Loucy (cell line): Measurements from ENCODE around the gene AGTRAP.

Experiments used
- H2AFZ ChIP-seq: fragments of 200-600 bp; sonication (generic); 2 replicates; pipeline ENCODE4 v1.6.0; 2016; ENCODE audit warnings: antibody characterized with exemption, mild to moderate bottlenecking, low read length, moderate library complexity
- H3F3A ChIP-seq: fragments of 200-600 bp; 2 replicates; pipeline ENCODE4 v1.6.0; 2016; ENCODE audit warnings: antibody characterized with exemption, low read depth, mild to moderate bottlenecking
- H3K27me3 ChIP-seq: fragments of 200-600 bp; sonication (generic); 2 replicates; pipeline ENCODE4 v1.6.1; 2014; ENCODE audit warnings: low read length, mild to moderate bottlenecking; ENCODE audit not compliant: insufficient read depth, poor library complexity, severe bottlenecking
- H3K36me3 ChIP-seq: fragments of 200-600 bp; sonication (generic); 2 replicates; pipeline ENCODE4 v1.6.1; 2016; ENCODE audit warnings: low read length; ENCODE audit not compliant: insufficient read depth
- H3K4me1 ChIP-seq: fragments of 200-600 bp; sonication (generic); 2 replicates; pipeline ENCODE4 v1.5.1; 2014; ENCODE audit warnings: low read length, mild to moderate bottlenecking; ENCODE audit not compliant: insufficient read depth, poor library complexity, severe bottlenecking
- H3K4me2 ChIP-seq: fragments of 200-600 bp; sonication (generic); 2 replicates; pipeline ENCODE4 v1.6.0; 2014; ENCODE audit warnings: antibody characterized with exemption, low read length, low read depth, mild to moderate bottlenecking; ENCODE audit not compliant: poor library complexity, severe bottlenecking
- H3K4me3 ChIP-seq: fragments of 200-600 bp; sonication (generic); 2 replicates; pipeline ENCODE4 v1.5.1; 2014; ENCODE audit warnings: low read length, mild to moderate bottlenecking, mixed read lengths; ENCODE audit not compliant: poor library complexity, severe bottlenecking
- H3K79me2 ChIP-seq: fragments of 200-600 bp; sonication (generic); 2 replicates; pipeline ENCODE4 v1.6.1; 2014; ENCODE audit warnings: low read length; ENCODE audit not compliant: insufficient read depth
- H3K9ac ChIP-seq: fragments of 200-600 bp; sonication (generic); 2 replicates; pipeline ENCODE4 v1.6.0; 2014; ENCODE audit warnings: mild to moderate bottlenecking, low read depth, low read length, moderate library complexity; ENCODE audit not compliant: poor library complexity, severe bottlenecking
- H3K9me2 ChIP-seq: fragments of 200-600 bp; sonication (generic); replicated peaks from 2 replicates; pipeline ENCODE4 v1.6.1; 2016; ENCODE audit warnings: low read depth, low read length, mixed read lengths
- H3K9me3 ChIP-seq: fragments of 200-600 bp; sonication (generic); 2 replicates; pipeline ENCODE4 v1.6.1; 2014; ENCODE audit warnings: mild to moderate bottlenecking, antibody characterized with exemption, low read length, low read depth; ENCODE audit not compliant: insufficient read depth
- H4K20me1 ChIP-seq: fragments of 200-600 bp; sonication (generic); 2 replicates; pipeline ENCODE4 v1.6.0; 2014; ENCODE audit warnings: antibody characterized with exemption, low read length, mild to moderate bottlenecking; ENCODE audit not compliant: insufficient read depth, poor library complexity, severe bottlenecking
- EZH2phosphoT487 ChIP-seq: fragments of 200-600 bp; IDR thresholded peaks from 2 replicates; pipeline ENCODE4 v1.6.1; 2018; ENCODE audit warnings: antibody characterized with exemption, mild to moderate bottlenecking, moderate library complexity, borderline replicate concordance
- TF ChIP-seq, protein P1 (sequence below): fragments of 200-600 bp; sonication (generic); conservative IDR thresholded peaks from 2 replicates; pipeline ENCODE4 v1.5.1; 2014; ENCODE audit warnings: mild to moderate bottlenecking, antibody characterized with exemption, low read length

The AGTRAP gene

DNA sequence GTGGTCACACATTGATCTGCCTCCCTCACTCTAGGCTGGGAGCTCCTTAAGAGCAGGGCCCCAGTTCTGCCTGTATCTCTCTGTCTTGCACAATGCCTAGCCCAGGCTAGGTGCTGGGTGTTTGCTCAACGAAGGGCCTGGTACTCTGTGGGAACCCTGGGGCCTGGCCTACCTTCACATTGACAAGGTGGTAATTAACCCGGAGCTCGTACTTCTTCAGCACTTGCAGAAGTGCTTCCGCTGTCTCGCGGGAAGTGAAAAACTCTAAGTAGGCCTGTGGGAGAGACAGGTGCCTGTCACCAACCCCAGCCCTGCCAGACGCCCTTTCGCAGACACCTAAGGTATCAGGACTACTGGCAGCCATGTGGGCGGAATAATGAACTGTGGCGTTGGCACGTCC lies 56.2 kb downstream of the AGTRAP start:
- H3F3A ChIP-seq: no peaks in the 10 kb centered on the region
- no peak overlapping the region for H3K4me3 ChIP-seq
- no peak for TF ChIP-seq EZH2phosphoT487
- TF ChIP-seq, protein P1, sequence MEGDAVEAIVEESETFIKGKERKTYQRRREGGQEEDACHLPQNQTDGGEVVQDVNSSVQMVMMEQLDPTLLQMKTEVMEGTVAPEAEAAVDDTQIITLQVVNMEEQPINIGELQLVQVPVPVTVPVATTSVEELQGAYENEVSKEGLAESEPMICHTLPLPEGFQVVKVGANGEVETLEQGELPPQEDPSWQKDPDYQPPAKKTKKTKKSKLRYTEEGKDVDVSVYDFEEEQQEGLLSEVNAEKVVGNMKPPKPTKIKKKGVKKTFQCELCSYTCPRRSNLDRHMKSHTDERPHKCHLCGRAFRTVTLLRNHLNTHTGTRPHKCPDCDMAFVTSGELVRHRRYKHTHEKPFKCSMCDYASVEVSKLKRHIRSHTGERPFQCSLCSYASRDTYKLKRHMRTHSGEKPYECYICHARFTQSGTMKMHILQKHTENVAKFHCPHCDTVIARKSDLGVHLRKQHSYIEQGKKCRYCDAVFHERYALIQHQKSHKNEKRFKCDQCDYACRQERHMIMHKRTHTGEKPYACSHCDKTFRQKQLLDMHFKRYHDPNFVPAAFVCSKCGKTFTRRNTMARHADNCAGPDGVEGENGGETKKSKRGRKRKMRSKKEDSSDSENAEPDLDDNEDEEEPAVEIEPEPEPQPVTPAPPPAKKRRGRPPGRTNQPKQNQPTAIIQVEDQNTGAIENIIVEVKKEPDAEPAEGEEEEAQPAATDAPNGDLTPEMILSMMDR: no peak
- H3K9me2 ChIP-seq: no peaks in the 10 kb centered on the region
- no peaks in the 10 kb centered on the region for H3K4me1 ChIP-seq
- 0 out of 2 replicates have a peak, but pooled peaks cover 3% of the 10 kb centered on the region for H3K36me3 ChIP-seq
- no peak overlapping the region for H2AFZ ChIP-seq
- no peaks in the 10 kb centered on the region for H3K79me2 ChIP-seq
- H3K4me2 ChIP-seq: no peak overlapping the region
- H3K27me3 ChIP-seq: no peaks in the 10 kb centered on the region
- no peak overlapping the region for H3K9ac ChIP-seq
- H4K20me1 ChIP-seq: no peaks in the 10 kb centered on the region
- H3K9me3 ChIP-seq: no peaks in the 10 kb centered on the region

DNA sequence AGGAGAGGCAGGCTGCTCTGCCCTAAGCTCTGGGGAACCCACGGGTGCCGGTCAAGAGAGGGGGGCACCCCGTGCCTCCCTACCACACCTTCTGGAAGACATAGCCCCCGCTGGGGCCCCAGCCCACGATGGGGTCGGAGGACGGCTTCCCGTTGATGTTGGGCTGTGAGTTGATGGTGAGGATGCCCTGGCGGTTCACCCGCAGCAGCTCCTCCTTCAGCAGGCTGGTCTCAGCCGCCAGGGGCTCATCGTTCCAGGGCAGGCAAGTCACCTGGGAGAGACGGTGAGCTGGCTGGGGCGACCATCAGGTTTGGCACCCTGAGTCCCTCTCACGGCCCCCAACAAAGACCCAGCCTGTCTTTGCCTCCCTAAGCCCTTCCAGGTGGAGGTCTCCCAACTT lies 57.9 kb downstream of the AGTRAP start:
- Histone ChIP-seq H3F3A (no peaks in the 10 kb centered on the region), H3K9me2 (no peaks in the 10 kb centered on the region), H3K36me3 (0 out of 2 replicates have a peak, but pooled peaks cover 3% of the 10 kb centered on the region), H3K4me1 (no peaks in the 10 kb centered on the region), H3K27me3 (no peaks in the 10 kb centered on the region), H3K79me2 (no peaks in the 10 kb centered on the region), H3K4me2 (no peak overlapping the region), H3K9me3 (no peaks in the 10 kb centered on the region), H4K20me1 (no peaks in the 10 kb centered on the region), H2AFZ (no peak overlapping the region), H3K4me3 (no peak overlapping the region), H3K9ac (no peak overlapping the region)
- TF ChIP-seq EZH2phosphoT487: no peak
- TF ChIP-seq, protein P1: no peak

GRCh38 chr1:11794446-11795237 lies 58.7 kb downstream of the AGTRAP start:
- Histone ChIP-seq H2AFZ (no peak overlapping the region), H3F3A (no peaks in the 10 kb centered on the region), H3K4me1 (no peaks in the 10 kb centered on the region), H3K36me3 (0 out of 2 replicates have a peak, but pooled peaks cover 3% of the 10 kb centered on the region), H4K20me1 (no peaks in the 10 kb centered on the region), H3K79me2 (no peaks in the 10 kb centered on the region), H3K9ac (no peak overlapping the region), H3K4me2 (no peak overlapping the region), H3K9me2 (no peaks in the 10 kb centered on the region), H3K9me3 (no peaks in the 10 kb centered on the region), H3K27me3 (no peaks in the 10 kb centered on the region), H3K4me3 (no peak overlapping the region)
- TF ChIP-seq EZH2phosphoT487: no peak
- TF ChIP-seq, protein P1: no peak
